H7 (cell line): ENCODE data around the gene PIGB. TPM values are rescaled to one million over a fixed set of nuclear protein-coding genes. Genes with fewer than 3 reads are reported as not detected.
"Not testable (repeated sequence)": the region's sequence is repeated elsewhere in the genome, so short reads cannot be mapped to it uniquely, and the experiment has no call there.

Source experiments
- DNase-seq: peaks from one replicate; pipeline ENCODE4 v3.0.0; 2012
- H3K27me3 ChIP-seq: 2 replicates; pipeline ENCODE4 v1.6.0; 2011; ENCODE audit warnings: mild to moderate bottlenecking, low read length; ENCODE audit not compliant: control insufficient read depth, insufficient read depth
- H3K36me3 ChIP-seq: replicated peaks from 2 replicates; pipeline ENCODE4 v1.5.1; 2011; ENCODE audit warnings: low read length; ENCODE audit not compliant: control insufficient read depth, insufficient read depth
- H3K4me3 ChIP-seq: 2 replicates; pipeline ENCODE4 v1.5.1; 2011; ENCODE audit warnings: low read depth, mild to moderate bottlenecking, control low read depth, low read length, moderate library complexity; ENCODE audit not compliant: insufficient read depth
- total RNA-seq: library from RNA; depleted of rRNA; stranded (reverse); fragments of >200 nt; shearing (Covaris generic); gene quantifications from 2 replicates; pipeline ENCODE4 v1.2.3, GENCODE V29; 2014; rRNA removed

The PIGB gene
- total RNA-seq = 7.1 and 10.1 TPM in 2 replicates

GRCh38 chr15:55318588-55319494, at the start of gene PIGB, which contains the start of gene PIGBOS1:
Gene PIGB, plus strand, starts transcription at chr15:55319222. Its CDS starts 29 bp downstream, at chr15:55319251.
Gene PIGBOS1, minus strand, starts transcription at chr15:55319123. Its CDS starts 1,331 bp downstream, at chr15:55317792.
- no peaks in the 10 kb centered on the region for H3K36me3 ChIP-seq
- peak within 1 kb of the TSS; percentile 71 for H3K4me3 ChIP-seq
- peak; percentile 70 for DNase-seq
- no peaks in the 10 kb centered on the region for H3K27me3 ChIP-seq

DNA sequence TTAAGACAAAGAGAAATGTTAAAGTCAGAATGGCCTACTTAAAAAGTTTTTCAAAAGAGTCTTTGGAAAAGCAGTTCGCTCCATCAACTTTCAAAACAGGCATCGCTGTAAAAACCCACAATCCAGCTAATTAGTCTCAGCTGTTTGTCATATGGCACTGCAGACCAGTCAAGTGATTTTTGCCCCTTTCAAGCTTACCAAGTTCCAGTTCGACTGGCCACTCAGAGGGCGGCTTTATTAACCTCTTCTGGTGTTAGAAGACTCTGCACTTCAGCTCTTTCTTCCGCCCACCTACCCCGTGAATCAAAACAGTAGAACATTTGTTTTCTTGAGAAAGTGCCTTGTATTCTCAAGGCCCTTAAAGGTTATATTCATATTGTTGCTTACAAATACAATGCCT, 48.7 kb upstream of the PIGB start:
- DNase-seq = no peak
- no peaks in the 10 kb centered on the region for H3K27me3 ChIP-seq
- H3K4me3 ChIP-seq = no peak overlapping the region
- H3K36me3 ChIP-seq = no peaks in the 10 kb centered on the region

GRCh38 chr15:55276324-55276723, 42.7 kb upstream of the PIGB start:
- no peak overlapping the region for H3K4me3 ChIP-seq
- DNase-seq = no peak
- H3K36me3 ChIP-seq = no peaks in the 10 kb centered on the region

DNA sequence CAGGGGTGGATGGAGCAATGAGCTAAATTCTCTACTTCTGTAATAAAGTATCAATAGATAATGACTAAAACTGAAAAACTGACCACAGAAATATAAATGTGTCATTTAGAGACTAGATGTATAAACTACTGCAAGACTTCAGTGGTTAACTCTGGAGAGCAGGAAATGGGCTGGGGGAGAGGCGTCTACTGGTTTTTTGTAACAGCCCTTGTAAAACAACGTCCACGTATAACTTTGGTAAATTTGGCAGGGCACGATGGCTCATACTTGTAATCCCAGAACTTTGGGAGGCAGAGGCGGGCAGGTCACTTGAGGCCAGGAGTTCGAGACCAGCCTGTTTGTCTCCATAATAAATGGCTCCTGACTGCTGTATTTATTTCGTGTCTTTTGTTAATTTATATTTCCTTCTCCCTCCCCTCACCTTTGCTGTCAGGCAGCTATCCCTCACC, 41.9 kb upstream of the PIGB start:
- DNase-seq = no peak
- Histone ChIP-seq H3K27me3 (no peaks in the 10 kb centered on the region), H3K4me3 (no peak overlapping the region), H3K36me3 (no peaks in the 10 kb centered on the region)

More at GRCh38 chr15:55276324-55276723, 42.7 kb upstream of the PIGB start:
- H3K27me3 ChIP-seq = no peaks in the 10 kb centered on the region

GRCh38 chr15:55277715-55278114, 41.3 kb upstream of the PIGB start:
- no peak for DNase-seq
- Histone ChIP-seq H3K36me3 (no peaks in the 10 kb centered on the region), H3K27me3 (no peaks in the 10 kb centered on the region), H3K4me3 (no peak overlapping the region)

DNA sequence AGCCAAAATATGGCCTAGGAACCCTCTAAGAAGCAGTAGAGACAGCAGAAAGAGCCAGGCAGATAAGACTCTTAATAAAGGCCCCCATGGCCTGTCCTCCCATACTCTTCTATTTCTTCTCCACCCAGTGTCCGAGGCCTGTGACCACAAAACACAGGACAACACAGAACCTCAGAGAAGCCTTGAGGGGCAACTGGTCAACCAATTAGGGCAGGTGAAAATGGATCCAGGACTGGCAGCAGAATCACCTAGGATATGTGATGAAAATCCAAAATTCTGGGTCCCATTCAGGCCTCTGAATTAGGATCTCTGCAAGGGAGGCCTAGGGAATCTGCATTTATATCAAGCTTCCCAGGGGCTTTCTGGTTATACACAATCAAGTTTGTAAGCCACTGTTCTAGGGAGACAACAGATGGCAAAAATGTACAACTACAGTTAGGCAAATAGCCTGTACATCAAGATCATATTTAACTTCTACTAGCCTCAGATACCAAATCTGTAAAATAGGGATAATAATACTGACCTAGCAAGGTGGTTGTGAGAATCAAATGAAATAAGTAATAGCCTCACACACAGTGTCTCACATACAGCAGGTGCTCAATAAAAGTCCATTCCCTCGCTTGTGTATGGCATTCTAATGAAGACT, 39.8 kb upstream of the PIGB start:
- Histone ChIP-seq H3K4me3 (no peak overlapping the region), H3K27me3 (no peaks in the 10 kb centered on the region), H3K36me3 (no peaks in the 10 kb centered on the region)
- DNase-seq = no peak

- no peak for DNase-seq
- no peak overlapping the region for H3K4me3 ChIP-seq
Measured at GRCh38 chr15:55279746-55280351, 39.2 kb upstream of the PIGB start.

GRCh38 chr15:55280589-55280988, 38.4 kb upstream of the PIGB start:
- not testable (repeated sequence) for H3K27me3 ChIP-seq, DNase-seq, H3K36me3 ChIP-seq, H3K4me3 ChIP-seq

More at GRCh38 chr15:55279746-55280351, 39.2 kb upstream of the PIGB start:
- no peaks in the 10 kb centered on the region for H3K27me3 ChIP-seq
- no peaks in the 10 kb centered on the region for H3K36me3 ChIP-seq

- no peak for DNase-seq
- Histone ChIP-seq H3K4me3 (no peak overlapping the region), H3K36me3 (no peaks in the 10 kb centered on the region), H3K27me3 (no peaks in the 10 kb centered on the region)
Measured at GRCh38 chr15:55281517-55282228, 37.3 kb upstream of the PIGB start.

GRCh38 chr15:55282284-55282833, 36.7 kb upstream of the PIGB start:
- Histone ChIP-seq H3K27me3 (no peaks in the 10 kb centered on the region), H3K36me3 (no peaks in the 10 kb centered on the region), H3K4me3 (no peak overlapping the region)
- no peak for DNase-seq

GRCh38 chr15:55283379-55284147, 35.5 kb upstream of the PIGB start:
- no peak overlapping the region for H3K4me3 ChIP-seq
- DNase-seq = no peak
- no peaks in the 10 kb centered on the region for H3K36me3 ChIP-seq
- no peaks in the 10 kb centered on the region for H3K27me3 ChIP-seq

- no peak for DNase-seq
- Histone ChIP-seq H3K4me3 (no peak overlapping the region), H3K36me3 (no peaks in the 10 kb centered on the region), H3K27me3 (peaks cover 6% of the 10 kb centered on the region)
Measured at GRCh38 chr15:55284426-55284825, 34.6 kb upstream of the PIGB start.

- not testable (repeated sequence) for H3K4me3 ChIP-seq, H3K36me3 ChIP-seq, DNase-seq, H3K27me3 ChIP-seq
Measured at GRCh38 chr15:55286442-55287189, 32.4 kb upstream of the PIGB start.
